NCI-H345 treated with DMSO at 0.1 percent for 48 hours (cell line): Measurements from ENCODE around the gene GNA12.

ENCODE experiments used
- DNase-seq: peaks from one replicate; lab custom pipeline; 2025; ENCODE audit not compliant: unreplicated experiment; lab: John Stamatoyannopoulos, UW

GNA12 gene

GRCh38 chr7:2717293-2718261, 126.5 kb downstream of the GNA12 start:
- DNase-seq, result no peak

DNA sequence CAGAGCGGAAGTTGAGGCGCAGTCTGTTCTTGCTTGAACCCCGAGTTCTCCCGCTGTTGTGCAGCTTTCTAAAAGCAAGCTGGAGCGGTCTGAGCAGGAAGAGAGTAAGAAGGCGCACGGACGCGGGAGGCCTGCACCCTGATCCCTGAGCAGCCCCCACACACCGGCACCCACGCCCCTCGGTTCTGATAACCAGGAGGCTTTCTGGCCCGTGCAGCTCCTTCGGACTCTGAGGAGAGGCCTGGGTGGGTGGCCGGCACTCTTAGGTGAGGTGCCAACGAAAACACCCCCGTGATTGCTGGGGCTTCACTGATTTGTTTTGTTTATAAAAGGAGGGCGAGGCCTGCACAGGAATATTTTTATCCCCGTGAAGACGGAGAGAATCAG, 127.2 kb downstream of the GNA12 start:
- no peak for DNase-seq

DNA sequence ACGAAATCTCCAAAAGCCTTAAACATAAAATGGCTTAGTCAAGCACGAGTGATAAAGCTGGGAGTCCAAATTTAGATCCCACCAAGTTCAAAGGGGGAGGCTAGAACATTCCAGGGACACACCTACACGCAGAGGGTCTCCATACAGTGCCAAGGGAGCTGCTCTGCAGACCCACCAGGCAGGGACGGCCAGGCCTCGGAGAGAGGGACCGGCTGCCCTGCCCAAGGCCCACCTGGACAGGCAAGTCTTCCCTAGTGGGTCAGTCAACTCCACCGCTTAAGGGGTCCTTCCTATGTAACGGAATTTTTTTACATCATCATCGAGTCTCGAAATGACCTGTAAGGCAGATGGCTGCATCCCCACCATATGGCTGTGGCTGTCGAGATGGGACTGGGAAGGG, 127.6 kb downstream of the GNA12 start:
- no peak for DNase-seq

- DNase-seq, result no peak
Measured at GRCh38 chr7:2715341-2716231, 128.5 kb downstream of the GNA12 start.

- DNase-seq, result no peak
Measured at GRCh38 chr7:2714636-2715035, 129.5 kb downstream of the GNA12 start.

- DNase-seq, result no peak
Measured at GRCh38 chr7:2713978-2714377, 130.1 kb downstream of the GNA12 start.

GRCh38 chr7:2713370-2713769, 130.7 kb downstream of the GNA12 start:
- DNase-seq, result no peak

DNA sequence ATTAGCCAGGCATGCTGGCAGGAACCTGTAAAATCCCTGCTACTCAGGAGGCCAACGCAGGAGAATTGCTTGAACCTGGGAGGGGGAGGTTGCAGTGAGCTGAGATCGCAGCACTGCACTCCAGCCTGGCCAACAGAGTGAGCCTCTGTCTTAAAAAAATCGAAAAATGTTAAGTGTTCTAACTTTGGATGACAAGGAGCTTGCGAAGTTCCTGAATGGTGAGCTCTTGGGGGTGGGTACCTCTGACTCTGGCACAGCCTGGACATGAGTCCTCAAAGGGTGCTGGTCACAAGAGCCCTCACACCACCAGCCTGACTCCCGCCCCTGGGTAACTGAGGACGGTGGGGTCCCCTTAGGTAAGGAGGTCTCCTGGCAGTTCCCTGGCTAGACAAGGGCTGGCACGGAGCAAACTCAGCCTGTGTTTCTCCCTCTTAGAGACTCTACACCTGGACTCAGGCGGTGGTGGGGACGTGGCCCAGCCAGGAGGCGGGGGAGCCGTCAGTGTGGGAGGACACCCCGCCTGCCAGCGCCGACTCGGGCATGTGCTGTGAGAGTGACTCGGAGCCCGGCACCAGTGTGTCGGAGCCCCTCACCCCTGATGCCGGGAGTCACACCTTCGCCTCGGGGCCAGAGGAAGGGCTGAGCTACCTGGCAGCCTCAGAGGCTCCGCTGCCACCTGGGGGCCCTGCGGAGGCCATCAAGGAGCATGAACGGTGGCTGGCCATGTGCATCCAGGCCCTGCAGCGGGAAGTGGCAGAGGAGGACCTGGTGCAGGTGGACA, 132.0 kb downstream of the GNA12 start:
- no peak for DNase-seq

DNA sequence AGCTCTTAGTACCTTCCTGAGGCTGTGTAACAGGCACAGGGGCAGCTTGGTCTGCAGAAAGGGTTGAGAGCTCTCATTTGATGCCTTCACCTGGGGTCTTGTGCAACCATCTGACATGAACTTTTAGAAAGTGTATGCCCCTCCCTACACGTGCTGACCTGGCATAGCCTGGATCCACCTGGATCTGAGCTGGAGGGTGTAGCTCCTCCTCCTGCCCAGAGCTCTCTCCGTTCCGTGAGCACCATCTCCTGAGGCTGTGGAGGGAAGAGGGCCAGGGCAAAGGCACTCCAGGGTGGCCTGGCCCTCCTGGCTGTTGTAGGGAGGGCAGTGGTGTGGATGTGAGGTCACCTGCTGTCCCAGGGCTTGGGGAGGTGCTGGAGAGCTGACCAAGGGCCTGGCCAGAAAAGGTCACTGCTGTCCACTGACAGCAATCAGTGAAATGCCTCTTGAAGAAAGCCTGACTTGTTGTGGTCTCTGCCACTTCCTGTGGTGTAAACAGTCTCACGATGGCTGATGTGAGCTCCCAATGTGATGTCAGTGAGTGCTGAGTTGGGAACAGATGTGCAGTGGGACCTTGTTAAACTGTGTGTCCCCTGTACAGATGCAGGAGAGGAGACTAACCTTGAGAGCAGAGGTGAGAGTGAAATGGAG, 133.1 kb downstream of the GNA12 start:
- no peak for DNase-seq

DNA sequence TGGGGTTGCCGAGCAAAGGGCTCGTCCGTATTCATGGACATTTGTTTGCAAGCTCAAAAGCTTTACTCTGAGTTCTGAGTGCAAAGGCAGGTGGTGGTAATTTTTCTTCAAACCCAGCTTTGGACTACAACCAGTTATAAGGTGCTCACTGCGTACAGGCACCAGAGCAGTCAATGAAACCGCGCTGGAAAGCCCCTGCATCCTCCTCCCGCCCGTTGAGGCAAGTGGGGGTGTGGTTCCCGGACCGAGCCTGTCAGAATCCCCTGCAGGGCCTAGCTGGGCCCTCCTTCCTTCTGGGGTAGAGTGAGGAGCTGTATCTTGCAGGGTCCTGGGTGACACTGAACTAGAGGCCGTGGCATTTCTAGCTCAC, 133.8 kb downstream of the GNA12 start:
- no peak for DNase-seq

GRCh38 chr7:2709553-2710285, 134.4 kb downstream of the GNA12 start:
- peak; percentile 41 for DNase-seq

- DNase-seq, result no peak
Measured at GRCh38 chr7:2708547-2709310, 135.4 kb downstream of the GNA12 start.

DNA sequence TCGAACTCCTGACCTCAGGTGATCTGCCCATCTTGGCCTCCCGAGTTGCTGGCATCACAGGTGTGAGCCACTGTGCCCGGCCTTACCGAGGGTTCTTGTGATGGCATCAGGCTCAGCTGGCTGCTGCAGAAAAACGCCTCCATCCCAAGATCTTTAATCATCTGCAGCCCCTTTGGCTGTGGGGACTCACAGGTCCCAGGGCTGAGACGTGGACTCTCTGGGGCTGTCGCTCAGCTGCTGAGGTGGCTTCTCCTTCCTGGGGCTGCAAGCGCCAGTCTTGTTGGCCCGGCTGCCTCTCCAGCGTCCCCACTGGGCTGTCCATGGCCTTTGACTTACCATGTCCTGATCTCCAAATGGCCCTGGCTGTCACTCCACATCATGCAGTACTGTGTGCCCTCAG, 136.1 kb downstream of the GNA12 start:
- no peak for DNase-seq

DNA sequence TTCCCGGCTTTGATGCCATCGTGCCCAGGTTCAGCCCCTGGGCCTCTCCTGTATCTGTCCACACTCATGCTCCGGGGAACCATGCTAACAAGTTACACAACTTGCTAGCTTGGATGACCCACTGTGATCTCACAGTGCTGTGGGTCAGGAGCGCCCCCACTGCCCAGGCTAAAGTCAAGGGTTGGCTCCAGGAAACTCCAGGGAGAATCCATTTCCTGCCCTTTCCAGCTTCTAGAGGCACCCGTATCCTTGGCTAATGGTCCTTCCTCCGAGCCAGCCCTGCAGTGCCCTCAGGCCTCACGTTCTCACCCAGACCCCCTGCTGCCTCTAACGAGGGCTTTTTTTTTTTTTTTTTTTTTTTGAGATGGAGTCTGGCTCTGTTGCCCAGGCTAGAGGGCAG, 136.6 kb downstream of the GNA12 start:
- no peak for DNase-seq

GRCh38 chr7:2706685-2707126, 137.4 kb downstream of the GNA12 start:
- DNase-seq, result no peak

DNA sequence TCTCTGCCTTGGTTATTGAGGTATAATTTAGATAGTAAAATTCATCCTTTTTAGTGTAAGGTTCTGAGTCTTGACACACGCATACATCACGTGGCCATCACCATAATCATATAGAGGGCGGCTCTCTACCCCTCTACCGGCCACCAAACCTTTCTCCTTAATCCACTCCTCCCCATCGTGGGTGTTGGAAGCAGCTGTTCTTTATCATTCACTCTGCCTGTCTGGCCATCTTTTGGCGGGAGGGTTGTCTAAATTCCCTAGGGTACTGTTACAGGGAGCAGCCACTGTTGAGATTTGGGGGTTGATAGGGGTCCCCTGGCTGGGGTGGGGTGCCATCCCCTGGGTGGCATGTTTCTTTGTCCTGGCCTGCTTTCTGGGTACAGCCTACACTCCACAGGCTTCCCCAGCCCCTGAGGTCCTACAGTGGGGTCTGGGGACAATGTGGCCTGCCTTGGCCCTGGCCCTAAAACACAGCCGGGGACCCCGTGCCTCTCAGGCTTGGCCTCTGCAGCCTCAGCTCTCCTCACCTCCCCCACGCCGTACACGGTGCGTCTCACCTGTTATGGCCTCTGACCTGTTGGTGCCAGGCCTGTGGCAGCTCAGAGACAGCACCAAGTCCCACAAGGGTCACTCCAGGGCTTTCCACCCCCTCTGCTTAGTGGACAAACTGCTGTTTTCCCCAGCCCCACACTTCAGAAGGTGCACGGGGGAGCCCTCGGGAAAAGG, 138.6 kb downstream of the GNA12 start:
- DNase-seq, result no peak

DNA sequence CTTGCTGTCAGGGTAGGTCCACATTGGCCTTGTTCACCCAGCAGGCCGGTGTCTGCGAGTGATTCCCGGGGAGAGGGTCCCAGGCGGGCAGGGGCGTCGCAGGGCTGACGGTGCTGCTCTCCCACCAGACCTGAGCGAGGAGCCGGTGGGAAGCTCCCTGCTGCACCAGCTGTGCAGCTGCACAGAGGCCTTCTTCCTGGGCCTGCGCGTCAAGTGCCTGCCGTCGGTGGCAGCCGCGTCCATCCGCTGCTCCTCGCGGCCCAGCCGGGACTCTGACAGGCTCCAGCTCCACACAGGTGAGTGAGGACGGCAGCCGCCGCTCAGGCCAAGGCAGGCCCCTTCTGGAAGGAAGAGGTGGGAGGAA, 141.5 kb downstream of the GNA12 start:
- no peak for DNase-seq

GRCh38 chr7:2701832-2702593, 142.1 kb downstream of the GNA12 start:
- no peak for DNase-seq
